HG03108 (cell line): ENCODE measurements around the gene PKD2L2.
"Not testable (repeated sequence)": the region's sequence is repeated elsewhere in the genome, so short reads cannot be mapped to it uniquely, and the experiment has no call there.

Source experiments
- ATAC-seq: cut with Tn5 transposase; IDR thresholded peaks from one replicate; pipeline ENCODE4 v1.9.1; 2021; ENCODE audit warnings: moderate library complexity; ENCODE audit not compliant: unreplicated experiment

The PKD2L2 gene

DNA sequence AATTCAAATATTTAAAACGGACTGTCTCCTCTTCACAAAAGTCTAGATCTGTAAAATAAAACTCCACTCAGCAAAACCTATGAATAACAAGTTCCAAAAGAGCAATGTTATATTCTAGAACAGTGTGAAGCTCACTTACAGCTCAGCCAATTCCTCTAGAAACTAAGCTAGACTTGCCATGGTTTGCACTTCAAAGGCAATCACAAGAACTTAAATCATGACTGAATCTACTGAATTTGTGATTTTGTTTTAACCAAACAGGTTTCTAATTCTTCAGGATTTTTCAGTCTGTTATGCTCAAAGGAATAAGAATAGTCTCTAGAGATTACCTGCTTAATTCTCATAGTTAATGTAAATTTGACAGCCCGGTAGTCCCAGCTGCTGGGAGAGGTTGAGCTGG is 1.4 kb upstream of the PKD2L2 start:
- no peak for ATAC-seq

DNA sequence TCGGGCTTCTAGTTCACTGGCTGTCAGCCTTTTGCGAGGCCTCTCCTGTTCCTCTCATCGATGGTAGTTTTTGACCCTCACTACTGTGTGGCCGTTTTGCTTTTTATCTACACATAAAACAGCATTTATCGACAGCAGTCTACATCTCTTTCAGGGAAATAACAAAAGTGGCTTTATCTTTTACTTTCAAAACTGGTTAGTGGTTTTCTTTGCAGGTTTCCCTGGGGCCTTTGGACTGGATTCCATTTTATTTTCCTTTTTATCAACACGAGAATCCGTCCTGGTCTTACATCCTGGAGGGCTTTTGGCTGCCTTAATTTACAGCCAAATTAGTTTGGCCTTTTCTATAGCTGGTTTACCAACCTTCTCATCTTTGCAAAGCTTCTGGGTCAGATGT is 793 bp upstream of the PKD2L2 start:
- ATAC-seq, result no peak

GRCh38 chr5:137890845-137891244 is 1.6 kb downstream of the PKD2L2 start:
- ATAC-seq, result no peak

- no peak for ATAC-seq
Observed at GRCh38 chr5:137891849-137892248, 2.6 kb downstream of the PKD2L2 start.

GRCh38 chr5:137894586-137894985 is 5.3 kb downstream of the PKD2L2 start:
- ATAC-seq, result no peak

- ATAC-seq, result no peak
Observed at GRCh38 chr5:137896560-137896959, 7.3 kb downstream of the PKD2L2 start.

DNA sequence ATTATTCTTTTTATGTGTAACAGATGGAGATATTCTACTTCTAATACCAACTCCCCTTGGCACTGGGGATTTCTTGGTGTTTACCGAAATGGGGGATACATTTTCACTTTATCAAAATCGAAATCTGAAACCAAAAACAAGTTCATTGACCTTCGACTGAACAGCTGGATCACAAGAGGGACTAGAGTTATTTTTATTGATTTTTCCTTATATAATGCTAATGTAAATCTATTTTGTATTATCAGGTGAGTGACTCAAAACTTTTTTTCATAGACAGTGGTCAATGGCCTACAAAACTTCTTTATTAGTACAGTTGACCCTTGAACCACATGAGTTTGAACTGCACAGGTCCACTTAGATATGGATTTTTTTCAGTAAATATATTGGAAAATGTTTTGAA is 10.2 kb downstream of the PKD2L2 start:
- no peak for ATAC-seq

- no peak for ATAC-seq
Observed at GRCh38 chr5:137901011-137901817, 12.0 kb downstream of the PKD2L2 start.

DNA sequence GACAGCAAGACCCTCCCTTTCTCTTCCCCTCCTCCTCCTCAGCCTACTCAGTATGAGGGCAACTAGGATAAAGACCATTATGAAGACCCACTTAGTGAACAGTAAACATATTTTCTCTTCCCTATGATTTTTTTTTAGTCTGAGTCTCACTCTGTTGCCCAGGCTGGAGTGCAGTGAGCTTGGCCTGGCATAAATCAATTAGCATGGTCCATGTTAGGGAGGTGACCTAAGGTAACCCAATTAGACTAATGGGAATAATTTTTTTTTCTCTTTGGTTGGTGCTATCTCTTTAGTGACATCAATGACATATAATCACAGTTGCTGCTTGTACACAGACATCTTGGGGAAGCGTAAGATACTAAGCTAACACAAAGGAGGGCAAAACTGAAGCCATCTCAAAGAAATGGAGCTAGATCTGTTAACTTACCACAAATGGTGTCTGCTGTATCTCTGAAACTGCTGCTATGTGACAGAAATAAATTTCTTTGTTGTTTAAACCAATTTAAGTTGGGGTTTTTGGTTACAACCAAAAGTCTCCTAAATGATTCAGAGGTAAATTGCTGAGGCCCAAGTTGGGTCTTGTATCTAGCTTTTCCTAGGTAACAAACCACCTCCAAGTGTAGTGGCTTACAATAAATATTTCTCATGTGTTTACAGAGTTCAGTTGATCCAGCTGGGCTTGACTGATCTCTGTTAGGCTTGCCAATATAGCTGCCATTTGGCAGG is 13.3 kb downstream of the PKD2L2 start:
- ATAC-seq, result no peak

- ATAC-seq, result no peak
Observed at GRCh38 chr5:137914758-137915157, 25.5 kb downstream of the PKD2L2 start.

- ATAC-seq, result no peak
Observed at GRCh38 chr5:137916923-137917322, 27.7 kb downstream of the PKD2L2 start.

- ATAC-seq, result no peak
Observed at GRCh38 chr5:137921931-137922330, 32.7 kb downstream of the PKD2L2 start.

DNA sequence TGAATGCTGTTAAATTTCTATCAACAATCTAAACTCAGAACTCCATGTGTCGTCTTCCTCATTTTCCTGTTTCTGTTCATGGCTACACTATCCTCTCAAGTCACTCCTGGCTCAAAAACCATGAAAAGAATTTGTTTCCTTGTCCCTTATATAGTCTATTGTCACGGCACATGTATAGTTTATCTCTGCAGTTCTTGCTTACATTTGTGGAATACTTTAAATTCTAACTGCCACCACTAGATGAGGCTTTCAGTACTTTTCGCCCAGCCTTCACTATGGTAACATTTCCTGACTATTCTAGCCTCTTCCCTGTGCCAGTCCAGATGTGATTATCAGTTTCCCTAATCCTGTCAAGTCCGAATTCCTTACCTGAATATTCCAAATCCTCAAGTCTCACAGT is 34.6 kb downstream of the PKD2L2 start:
- ATAC-seq, result no peak

DNA sequence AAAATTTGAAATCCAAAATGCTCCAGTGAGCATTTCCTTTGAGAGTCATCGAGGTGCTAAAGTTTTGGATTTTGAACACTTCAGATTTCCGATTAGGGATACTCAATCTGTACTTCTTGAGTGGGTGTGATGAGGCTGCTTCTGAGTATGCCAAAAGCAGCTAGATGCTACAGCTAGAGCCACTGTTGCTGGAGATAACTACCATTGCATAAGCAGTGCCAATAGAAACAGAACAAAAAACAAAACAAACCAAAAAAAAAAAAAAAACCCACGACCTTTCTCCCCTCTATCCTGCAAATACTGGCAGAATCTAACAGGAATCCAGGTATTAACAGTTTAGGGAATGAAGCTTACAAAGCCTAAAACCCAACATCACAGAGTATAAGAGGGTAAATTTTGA is 43.5 kb downstream of the PKD2L2 start:
- ATAC-seq, result no peak

DNA sequence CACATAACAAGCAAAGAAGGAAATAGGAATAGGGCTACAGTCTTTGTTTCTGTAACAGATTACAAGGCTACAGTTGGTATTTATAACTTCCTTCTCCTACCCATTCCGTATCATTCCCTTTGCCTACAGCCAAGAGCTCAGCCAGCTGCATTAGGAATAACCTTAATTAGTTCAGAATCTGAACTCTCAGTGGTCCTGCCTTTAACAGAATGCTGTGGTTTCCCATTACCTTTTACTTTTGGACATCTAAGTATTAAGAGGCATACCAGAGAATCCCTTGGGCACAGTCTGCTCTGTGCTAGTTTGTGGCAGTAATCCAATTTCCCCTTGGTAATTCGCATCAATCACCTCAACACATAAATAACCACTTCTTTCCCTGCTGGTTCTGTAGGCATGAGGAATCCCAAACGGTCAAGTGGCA is 44.2 kb downstream of the PKD2L2 start:
- no peak for ATAC-seq

DNA sequence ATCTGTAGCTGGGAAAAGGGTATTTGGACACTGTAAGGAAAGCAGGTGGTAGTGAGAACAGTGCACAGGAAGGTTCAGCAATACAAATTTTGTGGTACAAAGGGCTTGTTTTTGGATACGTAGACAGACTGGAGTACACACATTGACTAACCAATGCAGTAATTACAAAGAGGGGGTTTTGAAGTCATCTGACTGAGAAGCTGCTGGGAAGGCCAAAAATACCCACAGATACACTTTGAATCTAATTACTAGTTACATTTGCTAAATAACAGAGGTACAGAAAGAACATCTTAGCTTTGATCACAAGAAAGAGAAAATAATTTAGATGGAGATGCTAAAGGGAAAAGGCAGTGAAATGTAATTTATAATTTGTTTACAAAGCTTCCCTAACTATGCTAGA is 45.9 kb downstream of the PKD2L2 start:
- ATAC-seq, result peak; percentile 48

- ATAC-seq, result peak; percentile 8
Observed at GRCh38 chr5:137935694-137936093, 46.4 kb downstream of the PKD2L2 start.

GRCh38 chr5:137937994-137938750 is 48.9 kb downstream of the PKD2L2 start:
- no peak for ATAC-seq

- ATAC-seq, result no peak
Observed at GRCh38 chr5:137938751-137939143, 49.5 kb downstream of the PKD2L2 start.

- ATAC-seq, result no peak
Observed at GRCh38 chr5:137939331-137939730, 50.1 kb downstream of the PKD2L2 start.

DNA sequence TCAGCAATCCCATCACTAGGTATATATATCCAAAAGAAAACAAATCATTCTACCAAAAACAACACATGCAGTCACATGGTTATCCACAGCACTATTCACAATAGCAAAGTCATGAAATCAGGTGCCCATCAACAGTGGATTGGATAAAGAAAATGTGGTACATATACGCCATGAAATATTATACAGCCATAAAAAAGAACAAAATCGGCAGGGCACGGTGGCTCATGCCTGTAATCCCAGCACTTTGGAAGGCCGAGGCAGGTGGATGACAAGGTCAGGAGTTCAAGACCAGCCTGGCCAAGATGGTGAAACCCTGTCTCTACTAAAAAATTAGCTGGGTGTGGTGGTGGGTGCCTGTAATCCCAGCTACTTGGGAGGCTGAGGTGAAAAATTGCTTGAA is 55.0 kb downstream of the PKD2L2 start:
- ATAC-seq, result not testable (repeated sequence)

GRCh38 chr5:137945825-137946224 is 56.6 kb downstream of the PKD2L2 start:
- ATAC-seq, result no peak
